K562 (cell line): Measurements from ENCODE around the gene UTP4. TPM values are rescaled to one million over a fixed set of nuclear protein-coding genes. Genes with fewer than 3 reads are reported as not detected.
A peak's percentile ranks its signal among the peaks of the same experiment; 100 is the strongest.

Experiments used
- ARID2 ChIP-seq: fragments of 450-650 bp; IDR thresholded peaks from 2 replicates; pipeline ENCODE4 v1.6.1; 2017; ENCODE audit warnings: antibody characterized with exemption, mild to moderate bottlenecking
- ELK1 ChIP-seq: sonication (generic); formaldehyde crosslinking; IDR thresholded peaks from 2 replicates; pipeline ENCODE4 v1.8.1; 2022; ENCODE audit warnings: missing genetic modification reagents
- GATAD2B ChIP-seq: fragments of 450-650 bp; IDR thresholded peaks from 2 replicates; pipeline ENCODE4 v1.6.1; 2017; ENCODE audit warnings: mild to moderate bottlenecking, borderline replicate concordance
- MXI1 ChIP-seq: IDR thresholded peaks from 2 replicates; pipeline ENCODE4 v1.6.1; 2011; ENCODE audit warnings: low read depth, mild to moderate bottlenecking, improper control_type of control experiment, low read length
- MYBL2 ChIP-seq, 2 experiments: fragments of 450-650 bp in 1 of 2; sonication (generic) in 1 of 2; formaldehyde crosslinking in 1 of 2; IDR thresholded peaks; 2 replicates each; pipeline versions ENCODE4 v1.6.1 to v1.8.1; 2017 to 2022; ENCODE audit warnings: borderline replicate concordance in 1 of 2, inconsistent platforms in 1 of 2, low read depth in 1 of 2, mild to moderate bottlenecking in 1 of 2, missing genetic modification reagents in 1 of 2, moderate library complexity in 1 of 2
- PBX2 ChIP-seq, 2 experiments: IDR thresholded peaks in 1 of 2; conservative IDR thresholded peaks in 1 of 2; 2 replicates each; pipeline ENCODE4 v1.6.1; 2016; ENCODE audit warnings: low read depth in 2 of 2, mild to moderate bottlenecking in 1 of 2, missing compliant biosample characterization in 1 of 2, missing genetic modification characterization in 1 of 2, moderate library complexity in 1 of 2
- POLR2A ChIP-seq: fragments of 450-650 bp; conservative IDR thresholded peaks from 2 replicates; pipeline ENCODE4 v1.6.1; 2016
- SREBF1 ChIP-seq: fragments of 150-350 bp; IDR thresholded peaks from 2 replicates; pipeline ENCODE4 v1.6.1; 2014; ENCODE audit warnings: antibody characterized with exemption, low read depth, low read length, borderline replicate concordance
- TBP ChIP-seq: optimal IDR thresholded peaks from 2 replicates; pipeline ENCODE3; 2011; ENCODE audit warnings: low read depth, low read length, improper control_type of control experiment
- TGIF2 ChIP-seq: sonication (generic); formaldehyde crosslinking; IDR thresholded peaks from 2 replicates; pipeline ENCODE4 v1.8.1; 2022; ENCODE audit warnings: mild to moderate bottlenecking, missing genetic modification reagents, moderate library complexity
- U2AF2 ChIP-seq: fragments of 200-400 bp; formaldehyde crosslinking; optimal IDR thresholded peaks from 2 replicates; pipeline ENCODE3; 2017; ENCODE audit warnings: low read depth, mild to moderate bottlenecking, low read length
- ZFP91 ChIP-seq: sonication (generic); formaldehyde crosslinking; IDR thresholded peaks from 2 replicates; pipeline ENCODE4 v1.8.0; 2022; ENCODE audit warnings: mild to moderate bottlenecking, missing genetic modification reagents
- ZNF766 ChIP-seq: fragments of 200-800 bp; sonication (Bioruptor generic); conservative IDR thresholded peaks from 2 replicates; pipeline ENCODE4 v1.6.1; 2016; ENCODE audit warnings: missing genetic modification characterization, missing compliant biosample characterization
- polyA plus RNA-seq, 8 experiments: library from polyadenylated mRNA; depleted of rRNA in 4 of 8; stranded (reverse) in 5 of 8; unstranded in 3 of 8; fragments of >200 nt; fragmentation: Nextera tagmentation in 2 of 8; fragmentation: Illumina TruSeq in 1 of 8; extraction: Ambion mirVana in 2 of 8; extraction: Trizol in 1 of 8; gene quantifications; 2 replicates each; pipeline versions ENCODE4 v1.2.1 to v1.2.3, GENCODE V29; 2011 to 2014; ENCODE audit warnings: inconsistent platforms in 1 of 8, missing spikeins in 1 of 8
- total RNA-seq, 7 experiments: library from RNA; depleted of rRNA in 6 of 7; stranded (reverse); fragments of >200 nt in 6 of 7; fragmentation: Illumina TruSeq in 2 of 7; extraction: Trizol in 2 of 7; gene quantifications; 2 replicates each; pipeline versions ENCODE4 v1.2.1 to v1.2.3, GENCODE V29; 2011 to 2021; ENCODE audit warnings: low replicate concordance in 1 of 7
- TF ChIP-seq, protein P1 (sequence below): fragments of 450-650 bp; formaldehyde crosslinking; IDR thresholded peaks from 2 replicates; pipeline ENCODE4 v1.4.0; 2020; ENCODE audit warnings: mild to moderate bottlenecking
- TF ChIP-seq, protein P2 (sequence below): fragments of 450-650 bp; IDR thresholded peaks from 2 replicates; pipeline ENCODE4 v1.7.1; 2018; ENCODE audit warnings: mild to moderate bottlenecking, low read depth; ENCODE audit not compliant: partially characterized antibody

The UTP4 gene
- total and polyA plus RNA-seq, 9 of the 15 experiments (the other 6 are each of a cell fraction or from before 2014, with no cell fraction given), result 46.1 to 203 (median 145) TPM

GRCh38 chr16:69132424-69133252 lies at the start of gene UTP4, which contains the start of gene CHTF8 (continued):
- TF ChIP-seq MYBL2 (IDR thresholded peaks at IDR 0.05; ENCODE audit: low read depth), result no peak
- no peak for TF ChIP-seq MYBL2 (CRISPR knock-in tag; IDR thresholded peaks at IDR 0.05; ENCODE audit: borderline replicate concordance)
- TF ChIP-seq POLR2A, result peak; percentile 76
- TF ChIP-seq TBP, result peak; percentile 66
- no peak for TF ChIP-seq PBX2 (CRISPR knock-in tag; IDR thresholded peaks at IDR 0.05; ENCODE audit: low read depth)
- TF ChIP-seq PBX2 (tag; conservative IDR thresholded peaks at IDR 0.05; ENCODE audit: low read depth), result no peak
- no peak for TF ChIP-seq TGIF2 (CRISPR knock-in tag)
- TF ChIP-seq, protein P1, sequence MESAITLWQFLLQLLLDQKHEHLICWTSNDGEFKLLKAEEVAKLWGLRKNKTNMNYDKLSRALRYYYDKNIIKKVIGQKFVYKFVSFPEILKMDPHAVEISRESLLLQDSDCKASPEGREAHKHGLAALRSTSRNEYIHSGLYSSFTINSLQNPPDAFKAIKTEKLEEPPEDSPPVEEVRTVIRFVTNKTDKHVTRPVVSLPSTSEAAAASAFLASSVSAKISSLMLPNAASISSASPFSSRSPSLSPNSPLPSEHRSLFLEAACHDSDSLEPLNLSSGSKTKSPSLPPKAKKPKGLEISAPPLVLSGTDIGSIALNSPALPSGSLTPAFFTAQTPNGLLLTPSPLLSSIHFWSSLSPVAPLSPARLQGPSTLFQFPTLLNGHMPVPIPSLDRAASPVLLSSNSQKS (CRISPR knock-in tag), result no peak
- no peak for TF ChIP-seq SREBF1
- TF ChIP-seq, protein P2, sequence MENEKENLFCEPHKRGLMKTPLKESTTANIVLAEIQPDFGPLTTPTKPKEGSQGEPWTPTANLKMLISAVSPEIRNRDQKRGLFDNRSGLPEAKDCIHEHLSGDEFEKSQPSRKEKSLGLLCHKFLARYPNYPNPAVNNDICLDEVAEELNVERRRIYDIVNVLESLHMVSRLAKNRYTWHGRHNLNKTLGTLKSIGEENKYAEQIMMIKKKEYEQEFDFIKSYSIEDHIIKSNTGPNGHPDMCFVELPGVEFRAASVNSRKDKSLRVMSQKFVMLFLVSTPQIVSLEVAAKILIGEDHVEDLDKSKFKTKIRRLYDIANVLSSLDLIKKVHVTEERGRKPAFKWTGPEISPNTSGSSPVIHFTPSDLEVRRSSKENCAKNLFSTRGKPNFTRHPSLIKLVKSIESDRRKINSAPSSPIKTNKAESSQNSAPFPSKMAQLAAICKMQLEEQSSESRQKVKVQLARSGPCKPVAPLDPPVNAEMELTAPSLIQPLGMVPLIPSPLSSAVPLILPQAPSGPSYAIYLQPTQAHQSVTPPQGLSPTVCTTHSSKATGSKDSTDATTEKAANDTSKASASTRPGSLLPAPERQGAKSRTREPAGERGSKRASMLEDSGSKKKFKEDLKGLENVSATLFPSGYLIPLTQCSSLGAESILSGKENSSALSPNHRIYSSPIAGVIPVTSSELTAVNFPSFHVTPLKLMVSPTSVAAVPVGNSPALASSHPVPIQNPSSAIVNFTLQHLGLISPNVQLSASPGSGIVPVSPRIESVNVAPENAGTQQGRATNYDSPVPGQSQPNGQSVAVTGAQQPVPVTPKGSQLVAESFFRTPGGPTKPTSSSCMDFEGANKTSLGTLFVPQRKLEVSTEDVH, result peak; percentile 63
- TF ChIP-seq GATAD2B, result peak; percentile 89; the same call in 1 of the 2 replicates
- TF ChIP-seq U2AF2, result no peak
- TF ChIP-seq ARID2, result no peak
- no peak for TF ChIP-seq ZFP91 (CRISPR knock-in tag)
- TF ChIP-seq MXI1, result peak; percentile 91
- TF ChIP-seq ZNF766 (CRISPR knock-in tag), result peak; percentile 65; the same call in 1 of the 2 replicates
- no peak for TF ChIP-seq ELK1
